ENCODE results near the gene CERS1. TPM values are rescaled to one million over a fixed set of nuclear protein-coding genes. Genes with fewer than 3 reads are reported as not detected.

Gene CERS1
- total and polyA plus RNA-seq, 8 donors = 0.37 to 4.8 (median 0.61) TPM; not detected in 3

DNA sequence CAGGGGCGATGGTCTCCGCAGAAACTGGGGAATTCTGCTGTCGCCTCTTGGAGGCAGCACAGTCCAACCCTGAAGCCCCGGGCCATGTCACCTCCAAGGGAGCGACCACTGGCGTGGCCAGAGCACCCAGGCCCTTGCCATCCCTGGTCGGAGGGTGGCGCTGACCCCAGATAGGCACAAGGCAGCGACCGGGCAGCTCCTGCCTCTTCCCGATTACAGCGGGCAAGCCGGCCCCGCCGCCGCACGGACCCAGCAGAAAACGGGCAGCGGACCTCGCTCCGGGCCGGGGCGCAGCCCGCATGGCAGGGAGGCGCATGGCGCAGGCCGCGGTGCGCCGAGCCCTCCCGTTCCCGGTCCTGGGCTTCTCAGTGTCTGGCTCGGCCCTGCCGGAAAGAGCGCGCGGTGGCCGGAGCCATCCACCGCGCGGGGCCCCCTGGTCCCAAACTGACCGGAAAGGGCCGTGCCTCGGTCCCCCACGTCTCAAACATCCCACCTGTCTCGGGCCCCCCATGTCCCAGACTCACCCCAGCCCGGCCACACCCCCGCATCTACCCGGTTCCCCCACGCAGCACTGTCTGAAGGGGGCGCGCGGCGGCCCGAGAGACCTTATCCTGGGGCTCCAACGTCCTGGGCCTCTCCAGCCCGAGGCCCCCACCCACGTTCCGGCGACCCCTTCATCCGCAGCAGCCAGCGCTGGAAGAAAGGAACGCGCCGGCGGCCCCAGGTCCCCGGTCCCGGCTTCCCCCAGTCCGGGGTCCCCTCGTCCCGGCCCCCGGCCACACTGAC, 727 bp downstream of the CERS1 start:
- Histone ChIP-seq H3K27ac (peak overlapping the region in 2 of 5 donors; percentile 7 to 38), H3K36me3 (peaks cover 7 to 21% (median 16%) of the 10 kb centered on the region in 4 donors), H3K27me3 (peaks cover 5 to 50% (median 34%) of the 10 kb centered on the region in 3 donors), H3K4me3 (peak overlapping the region; percentile 36 to 50 (median 43)), H3K4me1 (peaks cover 13 to 48% (median 27%) of the 10 kb centered on the region in 4 donors), H3K9me3 (no peaks in the 10 kb centered on the region)
- TF ChIP-seq POLR2A (IDR thresholded peaks at IDR 0.05) (no peak), EP300 (IDR thresholded peaks at IDR 0.05) (no peak), POLR2AphosphoS5 (IDR thresholded peaks at IDR 0.05) (no peak)
- TF ChIP-seq, protein P1, sequence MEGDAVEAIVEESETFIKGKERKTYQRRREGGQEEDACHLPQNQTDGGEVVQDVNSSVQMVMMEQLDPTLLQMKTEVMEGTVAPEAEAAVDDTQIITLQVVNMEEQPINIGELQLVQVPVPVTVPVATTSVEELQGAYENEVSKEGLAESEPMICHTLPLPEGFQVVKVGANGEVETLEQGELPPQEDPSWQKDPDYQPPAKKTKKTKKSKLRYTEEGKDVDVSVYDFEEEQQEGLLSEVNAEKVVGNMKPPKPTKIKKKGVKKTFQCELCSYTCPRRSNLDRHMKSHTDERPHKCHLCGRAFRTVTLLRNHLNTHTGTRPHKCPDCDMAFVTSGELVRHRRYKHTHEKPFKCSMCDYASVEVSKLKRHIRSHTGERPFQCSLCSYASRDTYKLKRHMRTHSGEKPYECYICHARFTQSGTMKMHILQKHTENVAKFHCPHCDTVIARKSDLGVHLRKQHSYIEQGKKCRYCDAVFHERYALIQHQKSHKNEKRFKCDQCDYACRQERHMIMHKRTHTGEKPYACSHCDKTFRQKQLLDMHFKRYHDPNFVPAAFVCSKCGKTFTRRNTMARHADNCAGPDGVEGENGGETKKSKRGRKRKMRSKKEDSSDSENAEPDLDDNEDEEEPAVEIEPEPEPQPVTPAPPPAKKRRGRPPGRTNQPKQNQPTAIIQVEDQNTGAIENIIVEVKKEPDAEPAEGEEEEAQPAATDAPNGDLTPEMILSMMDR (IDR thresholded peaks at IDR 0.05) = peak in 1 of 7 experiments; percentile 5
- WGBS, 5 donors = 1 to 2% (median 1%) methylated on average over 30 to 72 of the region's 72 CpGs; no CpG with 5 or more reads in 1 of the 5 donors
- peak in 1 of 2 donors; percentile 76 for DNase-seq
- intact Hi-C loops (cut with DNase I; ENCODE audit: low total_unique reads) = no loop called here

DNA sequence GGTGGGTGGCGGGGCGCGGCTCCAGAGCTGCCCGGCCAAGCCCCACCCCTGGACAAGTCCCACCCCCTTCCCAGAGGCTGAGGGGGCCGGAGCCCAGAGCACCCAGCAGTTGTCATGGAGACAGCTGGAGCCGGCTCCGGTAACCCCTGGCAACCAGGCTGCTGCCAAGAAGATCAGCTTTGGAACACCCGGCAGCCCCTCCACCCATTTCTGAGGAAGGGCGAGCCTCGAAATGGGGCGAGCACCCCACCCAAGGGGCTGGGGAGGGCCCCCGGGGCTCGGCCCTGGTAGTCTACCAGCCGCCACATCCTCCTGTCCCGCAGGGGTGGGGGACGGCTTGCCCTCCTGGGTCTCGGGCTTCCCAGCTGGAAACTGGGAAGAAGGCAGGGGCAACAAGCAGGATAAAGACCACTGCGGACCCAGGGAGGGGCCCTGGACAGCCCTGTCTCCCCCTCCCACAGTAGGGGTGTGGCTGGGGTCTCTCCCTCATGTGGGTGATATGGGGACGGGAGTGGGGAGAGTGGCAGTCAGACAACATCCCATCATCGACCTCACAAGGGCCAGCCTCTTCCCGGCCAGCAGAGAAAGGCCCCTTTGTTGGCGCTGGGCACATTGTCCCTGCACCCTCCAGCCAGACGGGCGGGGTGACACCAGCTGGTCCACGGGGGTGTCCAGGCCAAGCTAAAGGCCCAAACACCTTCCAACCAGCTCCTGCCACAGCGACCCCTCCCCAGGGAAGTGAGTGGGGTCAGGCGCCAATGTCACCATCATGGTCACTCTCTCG, 1.5 kb downstream of the CERS1 start:
- Histone ChIP-seq H3K4me1 (peaks cover 13 to 48% (median 27%) of the 10 kb centered on the region in 4 donors), H3K27ac (peak overlapping the region in 2 of 5 donors; percentile 51), H3K4me3 (peak overlapping the region in 3 of 4 donors; percentile 41 to 50 (median 45)), H3K36me3 (peaks cover 0 to 13% (median 8%) of the 10 kb centered on the region in 4 donors), H3K27me3 (peaks cover 5 to 50% (median 34%) of the 10 kb centered on the region in 3 donors), H3K9me3 (no peaks in the 10 kb centered on the region)
- TF ChIP-seq EP300 (IDR thresholded peaks at IDR 0.05) (no peak), POLR2A (IDR thresholded peaks at IDR 0.05) (no peak), POLR2AphosphoS5 (IDR thresholded peaks at IDR 0.05) (no peak)
- TF ChIP-seq, protein P1 (IDR thresholded peaks at IDR 0.05) = no peak
- intact Hi-C loops (cut with DNase I; ENCODE audit: low total_unique reads) = no loop called here
- 4 to 11% (median 7%) methylated on average over 15 to 28 of the region's 28 CpGs; no CpG with 5 or more reads in 1 of the 5 donors for WGBS, 5 donors
- peak in 1 of 2 donors; percentile 91 for DNase-seq

DNA sequence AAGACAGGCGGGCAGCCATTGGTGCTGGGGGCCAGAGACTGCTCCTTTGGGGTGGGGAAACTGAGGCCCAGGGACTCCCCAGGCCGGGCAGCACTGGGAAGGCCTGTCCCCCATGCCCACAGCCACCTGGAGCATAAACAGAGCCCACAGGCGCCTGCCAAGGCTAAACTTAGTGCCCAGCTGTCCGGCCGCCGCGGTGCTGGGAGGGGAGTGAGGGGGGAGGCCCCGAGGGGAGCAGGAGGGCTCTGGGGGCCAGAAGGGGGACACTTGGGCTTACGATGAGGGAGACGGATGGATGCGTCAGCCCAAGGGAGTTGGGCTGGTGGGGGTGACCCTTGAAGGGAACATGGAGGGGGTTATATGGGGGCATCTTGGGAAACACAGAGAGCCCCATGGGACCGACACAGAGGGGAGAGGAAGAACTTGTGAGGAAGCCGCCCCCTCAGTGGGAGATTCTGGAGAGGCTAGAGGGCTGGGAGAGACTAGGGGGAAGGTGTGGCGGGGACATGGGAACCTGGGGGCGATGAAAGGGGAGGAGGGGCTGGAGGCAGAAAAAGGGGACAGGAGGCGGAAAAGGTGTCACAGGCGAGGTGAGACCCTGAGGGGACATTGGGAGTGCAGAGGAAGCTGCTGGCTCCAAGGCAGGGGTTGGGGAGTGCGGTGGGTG, 2.2 kb downstream of the CERS1 start:
- no peak for TF ChIP-seq POLR2AphosphoS5 (IDR thresholded peaks at IDR 0.05)
- no peak for TF ChIP-seq POLR2A (IDR thresholded peaks at IDR 0.05)
- no peak for TF ChIP-seq EP300 (IDR thresholded peaks at IDR 0.05)
- TF ChIP-seq, protein P1 (IDR thresholded peaks at IDR 0.05) = no peak
- Histone ChIP-seq H3K27ac (no peak overlapping the region), H3K27me3 (peaks cover 5 to 50% (median 34%) of the 10 kb centered on the region in 3 donors), H3K9me3 (no peaks in the 10 kb centered on the region), H3K4me1 (peaks cover 13 to 43% (median 27%) of the 10 kb centered on the region in 4 donors), H3K36me3 (peaks cover 0 to 6% (median under 1%) of the 10 kb centered on the region in 4 donors), H3K4me3 (no peak overlapping the region)
- intact Hi-C loops (cut with DNase I; ENCODE audit: low total_unique reads) = no loop called here
- WGBS, 5 donors = 44 to 60% (median 47%) methylated on average over 17 to 18 of the region's 18 CpGs
- DNase-seq = no peak
